Neural progenitor cell (in vitro differentiated cells): Measurements from ENCODE around the gene THRB.

ENCODE experiments used
- CTCF ChIP-seq: fragments of 200-600 bp; sonication (generic); IDR thresholded peaks from 2 replicates; pipeline ENCODE4 v1.5.1; 2017; ENCODE audit warnings: antibody characterized with exemption, mild to moderate bottlenecking
- EZH2 ChIP-seq: fragments of 200-600 bp; sonication (generic); IDR thresholded peaks from 2 replicates; pipeline ENCODE4 v1.6.1; 2017; ENCODE audit warnings: antibody characterized with exemption, mild to moderate bottlenecking, moderate library complexity

DNA sequence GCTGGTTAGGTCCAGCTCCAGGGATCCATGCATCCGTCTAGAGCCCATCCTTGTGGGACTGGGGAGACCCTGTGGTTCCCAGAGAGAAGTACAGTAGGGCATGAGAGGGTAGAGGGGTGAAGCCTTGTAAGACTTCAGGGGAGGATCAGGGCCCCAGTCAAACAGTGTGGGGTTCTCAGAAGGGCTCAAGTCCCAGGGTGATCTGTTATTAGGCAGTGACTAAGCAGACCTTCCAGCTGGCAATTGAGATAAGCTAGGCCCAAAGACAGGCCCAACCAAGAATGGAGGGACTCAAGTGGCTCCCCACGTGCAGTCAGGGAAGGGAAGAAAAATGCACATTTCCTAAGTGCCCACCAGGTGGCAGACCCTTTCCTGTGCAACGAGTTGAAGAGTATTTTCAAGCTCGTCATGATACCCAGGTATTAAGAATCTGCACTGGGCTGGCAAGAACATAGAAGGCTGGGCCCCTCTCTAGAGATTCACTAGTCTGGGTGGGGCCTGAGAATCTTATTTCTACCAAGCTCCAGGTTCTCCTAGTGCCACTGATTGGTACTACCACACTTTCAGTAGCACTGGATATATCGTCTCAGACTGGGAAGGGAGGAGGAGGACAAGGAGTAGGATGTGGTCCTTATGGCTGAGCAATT lies 308.8 kb downstream of the THRB start:
- TF ChIP-seq CTCF (peak; percentile 67), EZH2 (no peak)
